GM19395 (cell line): ENCODE results near the gene JADE1.

Source experiments
- ATAC-seq: cut with Tn5 transposase; IDR thresholded peaks from one replicate; pipeline ENCODE4 v1.9.1; 2021; ENCODE audit warnings: mild to moderate bottlenecking, moderate library complexity; ENCODE audit not compliant: unreplicated experiment

The JADE1 gene

GRCh38 chr4:128840711-128841318 is 31.3 kb downstream of the JADE1 start:
- no peak for ATAC-seq

- no peak for ATAC-seq
Measured at GRCh38 chr4:128841402-128841801, 31.9 kb downstream of the JADE1 start.

- no peak for ATAC-seq
Measured at GRCh38 chr4:128844931-128845330, 35.4 kb downstream of the JADE1 start.

GRCh38 chr4:128846063-128846462 is 36.6 kb downstream of the JADE1 start:
- ATAC-seq, result no peak

- no peak for ATAC-seq
Measured at GRCh38 chr4:128847082-128847724, 37.7 kb downstream of the JADE1 start.

GRCh38 chr4:128848461-128848860 is 39.0 kb downstream of the JADE1 start:
- ATAC-seq, result no peak

- no peak for ATAC-seq
Measured at GRCh38 chr4:128850252-128850651, 40.8 kb downstream of the JADE1 start.

GRCh38 chr4:128853741-128854140 is 44.2 kb downstream of the JADE1 start:
- ATAC-seq, result no peak

- peak; percentile 84 for ATAC-seq
Measured at GRCh38 chr4:128854433-128854832, 44.9 kb downstream of the JADE1 start.

- no peak for ATAC-seq
Measured at GRCh38 chr4:128855621-128856020, 46.1 kb downstream of the JADE1 start.

- ATAC-seq, result no peak
Measured at GRCh38 chr4:128856246-128856645, 46.7 kb downstream of the JADE1 start.

GRCh38 chr4:128858879-128859671 is 49.6 kb downstream of the JADE1 start:
- no peak for ATAC-seq

- no peak for ATAC-seq
Measured at GRCh38 chr4:128859887-128860677, 50.6 kb downstream of the JADE1 start.

- peak; percentile 33 for ATAC-seq
Measured at GRCh38 chr4:128861856-128862518, 52.5 kb downstream of the JADE1 start.

- peak; percentile 43 for ATAC-seq
Measured at GRCh38 chr4:128862608-128863311, 53.3 kb downstream of the JADE1 start.

GRCh38 chr4:128863312-128864075 is 54.0 kb downstream of the JADE1 start:
- ATAC-seq, result peak; percentile 5

- ATAC-seq, result no peak
Measured at GRCh38 chr4:128865132-128865531, 55.6 kb downstream of the JADE1 start.

- no peak for ATAC-seq
Measured at GRCh38 chr4:128866269-128866668, 56.8 kb downstream of the JADE1 start.

GRCh38 chr4:128866691-128867090 is 57.2 kb downstream of the JADE1 start:
- ATAC-seq, result no peak
